Omental fat pad (tissue), 4 donors: Measurements from ENCODE around the gene TMEM178A. TPM values are rescaled to one million over a fixed set of nuclear protein-coding genes. Genes with fewer than 3 reads are reported as not detected.

ENCODE experiments used
- ATAC-seq: fragments of 150-250 bp; one replicate; pipeline ENCODE4 v1.9.1; 2016; ENCODE audit warnings: mild to moderate bottlenecking, moderate library complexity; ENCODE audit not compliant: low FRiP score
- DNase-seq: peaks from one replicate; pipeline ENCODE4 v3.0.0-alpha.2; 2019; ENCODE audit warnings: low spot score
- total RNA-seq, 4 donors: library from RNA; depleted of rRNA; stranded (reverse); fragments of >200 nt; gene quantifications; one replicate each; pipeline ENCODE4 v1.1.0, GENCODE V29; 2016
- TF ChIP-seq, protein P1 (sequence below), 3 donors: fragments of 450-650 bp; IDR thresholded peaks; one replicate each; pipeline ENCODE4 v1.5.1; 2016 to 2017; ENCODE audit warnings: antibody characterized with exemption in 3 of 3, mild to moderate bottlenecking in 3 of 3, moderate library complexity in 2 of 3

TMEM178A gene
- total RNA-seq, 4 donors from 2014 or later: 1.6 to 2.0 (median 1.8) TPM

DNA sequence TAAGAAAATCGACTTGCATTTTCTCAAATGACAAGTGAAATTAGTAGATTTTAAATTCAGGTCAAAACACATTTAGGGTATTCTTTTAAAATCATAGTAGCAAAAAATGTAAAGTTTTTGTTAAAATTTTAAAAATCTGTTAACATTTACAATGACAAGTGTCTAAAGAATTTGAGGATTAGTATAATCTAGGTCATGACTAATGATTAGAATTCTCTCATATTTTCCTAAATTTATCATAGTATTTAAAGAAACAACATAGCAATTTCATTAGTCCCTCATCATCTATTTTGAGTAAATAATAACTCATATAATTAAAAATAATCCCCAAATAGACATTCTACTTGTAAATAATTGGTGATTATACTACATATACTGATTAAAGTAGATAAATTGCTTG, 89.7 kb downstream of the TMEM178A start:
- TF ChIP-seq, protein P1, sequence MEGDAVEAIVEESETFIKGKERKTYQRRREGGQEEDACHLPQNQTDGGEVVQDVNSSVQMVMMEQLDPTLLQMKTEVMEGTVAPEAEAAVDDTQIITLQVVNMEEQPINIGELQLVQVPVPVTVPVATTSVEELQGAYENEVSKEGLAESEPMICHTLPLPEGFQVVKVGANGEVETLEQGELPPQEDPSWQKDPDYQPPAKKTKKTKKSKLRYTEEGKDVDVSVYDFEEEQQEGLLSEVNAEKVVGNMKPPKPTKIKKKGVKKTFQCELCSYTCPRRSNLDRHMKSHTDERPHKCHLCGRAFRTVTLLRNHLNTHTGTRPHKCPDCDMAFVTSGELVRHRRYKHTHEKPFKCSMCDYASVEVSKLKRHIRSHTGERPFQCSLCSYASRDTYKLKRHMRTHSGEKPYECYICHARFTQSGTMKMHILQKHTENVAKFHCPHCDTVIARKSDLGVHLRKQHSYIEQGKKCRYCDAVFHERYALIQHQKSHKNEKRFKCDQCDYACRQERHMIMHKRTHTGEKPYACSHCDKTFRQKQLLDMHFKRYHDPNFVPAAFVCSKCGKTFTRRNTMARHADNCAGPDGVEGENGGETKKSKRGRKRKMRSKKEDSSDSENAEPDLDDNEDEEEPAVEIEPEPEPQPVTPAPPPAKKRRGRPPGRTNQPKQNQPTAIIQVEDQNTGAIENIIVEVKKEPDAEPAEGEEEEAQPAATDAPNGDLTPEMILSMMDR (IDR thresholded peaks at IDR 0.05): no peak
- no peak for ATAC-seq
- no peak for DNase-seq

DNA sequence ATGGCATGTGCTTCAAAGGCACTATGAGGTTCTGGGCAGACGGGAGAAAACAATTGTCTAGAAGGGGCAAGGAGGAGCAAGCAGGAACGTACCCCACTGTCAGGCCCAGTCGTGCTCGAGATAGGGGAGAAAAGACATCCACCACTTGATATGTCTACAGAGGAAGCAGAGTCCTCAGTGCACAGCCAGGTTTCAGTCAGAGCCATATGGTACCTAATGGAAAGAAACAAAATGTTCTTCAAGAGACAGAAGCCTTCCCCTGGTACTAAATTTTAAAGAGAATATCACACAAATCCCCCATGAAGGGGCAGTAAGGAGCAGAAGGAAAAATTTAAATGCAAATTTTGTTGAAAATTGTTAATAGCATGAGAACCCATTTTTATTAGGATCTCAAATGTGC, 91.4 kb downstream of the TMEM178A start:
- ATAC-seq (no peak), DNase-seq (no peak)
- TF ChIP-seq, protein P1 (IDR thresholded peaks at IDR 0.05): no peak

DNA sequence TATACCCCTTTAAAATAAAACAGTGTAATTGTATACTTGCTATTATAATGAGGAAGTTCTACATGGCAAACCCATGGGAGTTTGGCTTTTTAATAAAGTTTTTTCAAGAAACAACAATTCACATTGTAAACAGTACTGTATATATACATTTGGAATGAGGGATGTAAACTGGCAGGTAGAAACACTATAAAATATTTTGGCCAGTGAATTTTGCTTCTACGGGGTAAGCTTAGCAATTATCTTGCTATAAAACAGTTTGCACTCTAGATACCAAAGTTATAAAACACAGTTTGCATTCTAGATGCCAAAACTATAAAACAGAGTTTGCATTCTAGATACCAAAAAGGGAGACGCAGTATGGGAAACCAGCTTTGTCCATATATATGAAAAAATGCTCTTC, 96.7 kb downstream of the TMEM178A start:
- TF ChIP-seq, protein P1 (IDR thresholded peaks at IDR 0.05): no peak
- no peak for DNase-seq

More for the DNA sequence above, 96.7 kb downstream of the TMEM178A start:
- ATAC-seq: no peak

Other genes starting within 250 kb of the TMEM178A start
- gene MAP4K3, start 228.6 kb upstream of the TMEM178A start, total RNA-seq: 10 to 100 TPM; 45.9 to 93.7 (median 66.1) TPM
- 10 to 100 TPM in 1 of 4 donors, 1 to 10 TPM in 3; 8.1 to 15.4 (median 8.8) TPM for gene THUMPD2, start 113.3 kb downstream of the TMEM178A start, total RNA-seq